Stimulated activated CD4-positive, alpha-beta T cell treated with anti-CD3 and anti-CD28 coated beads, Interleukin-4, amount 100 ng/mL, for 48 hours (primary cell): ENCODE results near the gene PRXL2C.
"Not testable (repeated sequence)": the region's sequence is repeated elsewhere in the genome, so short reads cannot be mapped to it uniquely, and the experiment has no call there.

Experiments used
- DNase-seq, 2 donors: peaks; one replicate each; pipeline ENCODE4 v3.0.0-alpha.2; 2020; ENCODE audit warnings: low read depth in 2 of 2

The PRXL2C gene

GRCh38 chr9:96649620-96650324, 5.3 kb downstream of the PRXL2C start:
- DNase-seq: no peak

- no peak for DNase-seq
Measured at GRCh38 chr9:96646081-96646991, 8.8 kb downstream of the PRXL2C start.

GRCh38 chr9:96644137-96644536, 11.0 kb downstream of the PRXL2C start:
- no peak for DNase-seq

- no peak for DNase-seq
Measured at GRCh38 chr9:96641514-96641913, 13.6 kb downstream of the PRXL2C start.

GRCh38 chr9:96638606-96639364, 16.3 kb downstream of the PRXL2C start:
- DNase-seq: no peak

- DNase-seq: no peak
Measured at GRCh38 chr9:96636368-96636767, 18.7 kb downstream of the PRXL2C start.

GRCh38 chr9:96633579-96633978, 21.5 kb downstream of the PRXL2C start:
- not testable (repeated sequence) for DNase-seq

GRCh38 chr9:96626912-96627311, 28.2 kb downstream of the PRXL2C start:
- DNase-seq: no peak

- DNase-seq: no peak
Measured at GRCh38 chr9:96621618-96622017, 33.5 kb downstream of the PRXL2C start.

- no peak for DNase-seq
Measured at GRCh38 chr9:96620832-96621269, 34.3 kb downstream of the PRXL2C start.

- DNase-seq: no peak
Measured at GRCh38 chr9:96620181-96620514, 35.0 kb downstream of the PRXL2C start.

- DNase-seq: peak; percentile 65 to 71
Measured at GRCh38 chr9:96619491-96620180, 35.5 kb downstream of the PRXL2C start, which contains the start of gene CDC14B. Gene CDC14B, minus strand, starts transcription at chr9:96619843. Its CDS starts 465 bp downstream, at chr9:96619378.

- no peak for DNase-seq
Measured at GRCh38 chr9:96619124-96619465, 36.0 kb downstream of the PRXL2C start.

- peak in 1 of 2 donors; percentile 4 for DNase-seq
Measured at GRCh38 chr9:96618209-96619123, 36.7 kb downstream of the PRXL2C start.

- no peak for DNase-seq
Measured at GRCh38 chr9:96617439-96618185, 37.5 kb downstream of the PRXL2C start.

- no peak for DNase-seq
Measured at GRCh38 chr9:96616817-96617438, 38.2 kb downstream of the PRXL2C start.

GRCh38 chr9:96615411-96615810, 39.7 kb downstream of the PRXL2C start:
- no peak for DNase-seq

- DNase-seq: not testable (repeated sequence)
Measured at GRCh38 chr9:96614664-96615063, 40.5 kb downstream of the PRXL2C start.

GRCh38 chr9:96612966-96613589, 42.0 kb downstream of the PRXL2C start:
- no peak for DNase-seq
